DND-41 (cell line): ENCODE results near the gene ZNF571.

Experiments
- ATAC-seq: fragments of 200-7000 bp; cut with Tn5 transposase; 3 replicates; pipeline ENCODE4 v1.9.1; 2021; ENCODE audit warnings: low read depth; ENCODE audit not compliant: insufficient read depth
- DNase-seq: peaks from one replicate; pipeline ENCODE4 v3.0.0-alpha.2; 2020
- H2AFZ ChIP-seq: 2 replicates; pipeline ENCODE4 v1.6.0; 2012; ENCODE audit warnings: low read depth, low read length
- H3K27ac ChIP-seq: 2 replicates; pipeline ENCODE4 v1.5.1; 2012; ENCODE audit warnings: low read length, inconsistent platforms
- H3K27me3 ChIP-seq: fragments of 200-600 bp; sonication (generic); 2 replicates; pipeline ENCODE4 v1.6.0; 2012; ENCODE audit warnings: low read length, mild to moderate bottlenecking, inconsistent platforms; ENCODE audit not compliant: insufficient read depth, poor library complexity
- H3K36me3 ChIP-seq: 2 replicates; pipeline ENCODE4 v1.5.1; 2012; ENCODE audit warnings: low read length, inconsistent platforms; ENCODE audit not compliant: insufficient read depth
- H3K4me1 ChIP-seq: 2 replicates; pipeline ENCODE4 v1.5.1; 2012; ENCODE audit warnings: mild to moderate bottlenecking, low read length; ENCODE audit not compliant: insufficient read depth
- H3K4me2 ChIP-seq: 2 replicates; pipeline ENCODE4 v1.6.0; 2012; ENCODE audit warnings: mild to moderate bottlenecking, moderate library complexity, low read length, inconsistent platforms; ENCODE audit not compliant: insufficient read depth
- H3K4me3 ChIP-seq, 2 experiments: fragments of 200-600 bp in 1 of 2; shearing (Covaris generic) in 1 of 2; 2 replicates each; pipeline ENCODE4 v1.5.1; 2012 to 2016; ENCODE audit warnings: inconsistent platforms in 2 of 2, low read length in 2 of 2, mild to moderate bottlenecking in 2 of 2, low read depth in 1 of 2, moderate library complexity in 1 of 2
- H3K79me2 ChIP-seq: 2 replicates; pipeline ENCODE4 v1.6.0; 2012; ENCODE audit warnings: low read length, inconsistent platforms; ENCODE audit not compliant: insufficient read depth
- H3K9ac ChIP-seq: 2 replicates; pipeline ENCODE4 v1.6.0; 2012; ENCODE audit warnings: low read depth, mild to moderate bottlenecking, inconsistent platforms, low read length, moderate library complexity
- H3K9me3 ChIP-seq: 2 replicates; pipeline ENCODE4 v1.5.1; 2012; ENCODE audit warnings: low read length, moderate library complexity, mild to moderate bottlenecking, inconsistent platforms; ENCODE audit not compliant: insufficient read depth, severe bottlenecking
- H4K20me1 ChIP-seq: 2 replicates; pipeline ENCODE4 v1.6.0; 2012; ENCODE audit warnings: low read length; ENCODE audit not compliant: insufficient read depth
- CTCF ChIP-seq: IDR thresholded peaks from 2 replicates; pipeline ENCODE4 v1.5.1; 2012; ENCODE audit warnings: borderline replicate concordance, low read length, moderate library complexity, mild to moderate bottlenecking; ENCODE audit not compliant: poor library complexity, severe bottlenecking; ENCODE audit errors: extremely low read depth
- EZH2 ChIP-seq: IDR thresholded peaks from 3 replicates; pipeline ENCODE4 v1.6.1; 2012; ENCODE audit warnings: borderline replicate concordance, low read depth, mild to moderate bottlenecking, moderate library complexity, low read length, inconsistent platforms; ENCODE audit not compliant: severe bottlenecking

Gene ZNF571

GRCh38 chr19:37594304-37594981, at the start of gene ZNF571, which contains the start of gene ZNF540:
TSS of gene ZNF571 (minus strand) at chr19:37594792. CDS start at chr19:37586676, 8,116 bp downstream.
TSS of gene ZNF540 (plus strand) at chr19:37594876. CDS start at chr19:37598448, 3,572 bp downstream.
- Histone ChIP-seq H3K9ac (peak within 1 kb of the TSS; percentile 61), H3K36me3 (peaks cover 11% of the 10 kb centered on the region; the same call in 1 of the 2 replicates), H3K27me3 (no peaks in the 10 kb centered on the region), H4K20me1 (no peaks in the 10 kb centered on the region), H3K4me2 (peak within 1 kb of the TSS; percentile 96), H3K4me1 (peaks cover 24% of the 10 kb centered on the region), H3K4me3 (peak within 1 kb of the TSS; percentile 82 to 93), H3K79me2 (peaks cover 21% of the 10 kb centered on the region), H2AFZ (peak within 1 kb of the TSS; percentile 98), H3K27ac (peak within 1 kb of the TSS; percentile 73), H3K9me3 (peaks cover 6% of the 10 kb centered on the region)
- TF ChIP-seq EZH2 = no peak
- TF ChIP-seq CTCF = no peak
- peak; percentile 90 for DNase-seq
- peak; percentile 99 for ATAC-seq

GRCh38 chr19:37635076-37636056, 40.8 kb upstream of the ZNF571 start:
- peaks cover 52% of the 10 kb centered on the region for H3K36me3 ChIP-seq
- DNase-seq (no peak), ATAC-seq (no peak)
- H3K9ac ChIP-seq = no peak overlapping the region
- H2AFZ ChIP-seq = no peak overlapping the region
- peaks cover 58% of the 10 kb centered on the region for H3K9me3 ChIP-seq
- no peaks in the 10 kb centered on the region for H3K79me2 ChIP-seq
- H3K27me3 ChIP-seq = no peaks in the 10 kb centered on the region
- no peak overlapping the region for H3K27ac ChIP-seq
- no peak for TF ChIP-seq EZH2
- no peak for TF ChIP-seq CTCF
- H4K20me1 ChIP-seq = no peaks in the 10 kb centered on the region
- H3K4me2 ChIP-seq = no peak overlapping the region
- H3K4me3 ChIP-seq = no peak overlapping the region
- H3K4me1 ChIP-seq = no peaks in the 10 kb centered on the region

GRCh38 chr19:37594982-37595382, 390 bp upstream of the ZNF571 start:
- Histone ChIP-seq H3K9me3 (peaks cover 5% of the 10 kb centered on the region), H3K27ac (peak overlapping the region; percentile 67), H3K4me3 (peak overlapping the region; percentile 82 to 93), H3K36me3 (peaks cover 11% of the 10 kb centered on the region; the same call in 1 of the 2 replicates), H2AFZ (peak overlapping the region; percentile 98), H3K27me3 (no peaks in the 10 kb centered on the region), H3K4me1 (peaks cover 24% of the 10 kb centered on the region), H3K4me2 (peak overlapping the region; percentile 96), H3K79me2 (peaks cover 21% of the 10 kb centered on the region), H4K20me1 (no peaks in the 10 kb centered on the region), H3K9ac (peak overlapping the region; percentile 61)
- ATAC-seq = peak; percentile 38
- TF ChIP-seq CTCF = no peak
- no peak for TF ChIP-seq EZH2
- DNase-seq = no peak
